Activated T-helper 1 cell treated with anti-CD3 and anti-CD28 coated beads, Interleukin-12 subunit alpha, Interleukin-12 subunit beta, Interleukin-2, Interleukin-4 antibody, amounts not matched to agents 30 ng/mL and 10 ng/mL and 1 ng/mL, durations not matched to agents 14 hours and 24 hours and 36 hours (primary cell): Measurements from ENCODE around the gene IRF1. TPM values are rescaled to one million over a fixed set of nuclear protein-coding genes. Genes with fewer than 3 reads are reported as not detected.

Experiments used
- DNase-seq: peaks from one replicate; pipeline ENCODE4 v3.0.0; 2021; ENCODE audit warnings: low spot score
- H3K27ac Mint-ChIP-seq: one replicate; pipeline ENCODE4 v1.8.0; 2021; ENCODE audit warnings: mild to moderate bottlenecking, mixed read lengths
- H3K27me3 Mint-ChIP-seq: one replicate; pipeline ENCODE4 v1.8.0; 2022; ENCODE audit warnings: mild to moderate bottlenecking, moderate library complexity, mixed read lengths; ENCODE audit not compliant: insufficient read depth
- H3K36me3 Mint-ChIP-seq: one replicate; pipeline ENCODE4 v1.8.0; 2021; ENCODE audit warnings: low read depth, mixed read lengths
- H3K4me1 Mint-ChIP-seq: one replicate; pipeline ENCODE4 v1.8.0; 2021; ENCODE audit warnings: low read depth, mixed read lengths
- H3K4me3 Mint-ChIP-seq: one replicate; pipeline ENCODE4 v1.8.0; 2021; ENCODE audit warnings: mild to moderate bottlenecking, moderate library complexity, mixed read lengths
- H3K9me3 Mint-ChIP-seq: one replicate; pipeline ENCODE4 v1.8.0; 2021; ENCODE audit warnings: mixed read lengths
- intact Hi-C: fragments of 100-400 bp; cut with micrococcal nuclease; formaldehyde crosslinking; loops from one replicate; pipeline ENCODE4 v1.15.1; 2024
- total RNA-seq: library from RNA; stranded (reverse); gene quantifications from 2 replicates; pipeline ENCODE4 v1.2.3, GENCODE V29; 2022

Gene IRF1
- total RNA-seq, 1 donor from 2014 or later, result 198 TPM

DNA sequence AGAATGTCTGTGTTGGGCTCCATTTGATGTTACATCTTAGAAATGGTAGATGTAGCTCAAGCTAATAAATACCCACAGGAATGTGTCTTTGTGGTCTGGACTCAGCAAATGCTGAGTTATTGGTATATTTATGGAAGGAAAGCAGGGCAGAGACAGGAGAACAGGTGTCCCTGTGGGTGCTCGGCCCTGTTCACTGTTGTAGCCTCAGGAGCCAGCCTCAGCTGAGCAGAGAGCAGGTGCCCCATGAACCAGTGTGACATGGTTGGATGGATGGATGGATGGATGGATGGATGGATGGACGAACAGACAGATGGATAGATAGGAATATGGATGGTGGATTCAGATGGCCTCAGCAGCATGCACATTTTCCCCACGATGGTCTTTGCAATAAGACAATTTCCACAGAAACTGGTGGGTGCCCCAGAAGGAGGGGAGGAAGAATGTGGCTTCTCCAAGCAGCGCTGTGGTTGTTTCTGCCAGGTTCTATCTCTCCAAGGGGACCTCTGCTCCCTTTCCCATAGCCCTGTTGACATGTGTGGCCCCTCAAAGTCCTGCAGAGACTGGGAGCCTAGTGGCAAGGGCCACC is 8.2 kb upstream of the IRF1 start:
- H3K9me3 Mint-ChIP-seq, result no peaks in the 10 kb centered on the region
- H3K36me3 Mint-ChIP-seq, result no peaks in the 10 kb centered on the region
- peaks cover 63% of the 10 kb centered on the region for H3K4me1 Mint-ChIP-seq
- peaks cover 1% of the 10 kb centered on the region for H3K27me3 Mint-ChIP-seq
- H3K27ac Mint-ChIP-seq, result peak overlapping the region; percentile 61
- DNase-seq, result no peak
- H3K4me3 Mint-ChIP-seq, result no peak overlapping the region
- intact Hi-C loops, result loop anchor here (5.0 kb wide), 4 partner anchors 316 to 554 kb away; partner anchors contain the start of genes GDF9, HSPA4 and UQCRQ

DNA sequence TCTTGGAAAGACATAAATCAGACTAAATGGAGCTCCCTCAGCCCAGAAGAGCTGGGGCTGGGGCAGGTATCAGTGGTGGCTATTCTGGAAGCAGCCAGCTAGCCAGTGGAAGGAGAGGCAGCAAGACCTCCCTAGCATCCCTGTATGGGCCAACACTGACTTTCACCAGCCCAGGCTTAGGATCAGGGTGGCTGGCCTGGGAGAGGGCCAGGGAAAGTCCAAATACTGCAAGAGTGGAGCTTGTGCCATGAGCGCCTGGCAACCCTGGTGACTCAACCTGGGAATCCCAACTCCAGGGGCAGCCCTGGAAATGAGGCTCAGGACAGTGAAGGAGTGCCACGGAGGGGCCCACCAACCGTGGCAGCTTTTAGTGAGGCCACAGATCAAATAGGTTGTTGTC is 7.6 kb upstream of the IRF1 start:
- no peak overlapping the region for H3K4me3 Mint-ChIP-seq
- no peaks in the 10 kb centered on the region for H3K9me3 Mint-ChIP-seq
- no peaks in the 10 kb centered on the region for H3K36me3 Mint-ChIP-seq
- peaks cover 69% of the 10 kb centered on the region for H3K4me1 Mint-ChIP-seq
- no peak overlapping the region for H3K27ac Mint-ChIP-seq
- intact Hi-C loops, result loop anchor here (5.0 kb wide), 4 partner anchors 316 to 554 kb away; partner anchors contain the start of genes GDF9, HSPA4 and UQCRQ
- no peak for DNase-seq
- H3K27me3 Mint-ChIP-seq, result peaks cover 1% of the 10 kb centered on the region

DNA sequence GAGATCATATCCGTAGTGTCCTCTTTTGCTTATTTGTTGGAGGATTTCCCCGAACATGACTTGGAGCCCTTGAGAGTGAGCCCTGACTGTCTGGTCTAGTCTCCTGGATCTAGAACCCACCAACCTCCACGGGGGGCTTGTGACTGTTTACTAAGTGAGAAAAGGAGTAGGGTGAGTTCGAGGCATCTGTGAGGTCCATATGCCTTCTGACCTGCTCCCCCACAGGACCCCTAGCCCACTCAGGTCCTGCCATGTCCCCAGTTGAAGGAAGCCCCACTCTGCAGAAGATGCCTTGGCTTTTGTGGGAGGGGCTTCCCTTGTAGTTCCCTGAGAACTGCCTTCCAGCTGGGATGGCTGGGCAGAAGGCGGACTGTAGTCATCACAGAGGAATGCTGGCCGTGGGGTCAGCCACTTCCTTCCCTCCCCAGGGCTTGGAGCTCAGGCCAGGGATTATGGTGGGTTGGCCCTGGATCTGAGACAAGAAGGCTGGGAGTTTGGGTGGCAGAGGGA is 7.0 kb upstream of the IRF1 start:
- peak overlapping the region; percentile 82 for H3K27ac Mint-ChIP-seq
- no peaks in the 10 kb centered on the region for H3K36me3 Mint-ChIP-seq
- peaks cover 74% of the 10 kb centered on the region for H3K4me1 Mint-ChIP-seq
- no peaks in the 10 kb centered on the region for H3K9me3 Mint-ChIP-seq
- intact Hi-C loops, result loop anchor here (5.0 kb wide), 4 partner anchors 315 to 555 kb away; partner anchors contain the start of genes GDF9, HSPA4 and UQCRQ
- peak overlapping the region; percentile 93 for H3K4me3 Mint-ChIP-seq
- DNase-seq, result no peak
- H3K27me3 Mint-ChIP-seq, result peaks cover 1% of the 10 kb centered on the region

DNA sequence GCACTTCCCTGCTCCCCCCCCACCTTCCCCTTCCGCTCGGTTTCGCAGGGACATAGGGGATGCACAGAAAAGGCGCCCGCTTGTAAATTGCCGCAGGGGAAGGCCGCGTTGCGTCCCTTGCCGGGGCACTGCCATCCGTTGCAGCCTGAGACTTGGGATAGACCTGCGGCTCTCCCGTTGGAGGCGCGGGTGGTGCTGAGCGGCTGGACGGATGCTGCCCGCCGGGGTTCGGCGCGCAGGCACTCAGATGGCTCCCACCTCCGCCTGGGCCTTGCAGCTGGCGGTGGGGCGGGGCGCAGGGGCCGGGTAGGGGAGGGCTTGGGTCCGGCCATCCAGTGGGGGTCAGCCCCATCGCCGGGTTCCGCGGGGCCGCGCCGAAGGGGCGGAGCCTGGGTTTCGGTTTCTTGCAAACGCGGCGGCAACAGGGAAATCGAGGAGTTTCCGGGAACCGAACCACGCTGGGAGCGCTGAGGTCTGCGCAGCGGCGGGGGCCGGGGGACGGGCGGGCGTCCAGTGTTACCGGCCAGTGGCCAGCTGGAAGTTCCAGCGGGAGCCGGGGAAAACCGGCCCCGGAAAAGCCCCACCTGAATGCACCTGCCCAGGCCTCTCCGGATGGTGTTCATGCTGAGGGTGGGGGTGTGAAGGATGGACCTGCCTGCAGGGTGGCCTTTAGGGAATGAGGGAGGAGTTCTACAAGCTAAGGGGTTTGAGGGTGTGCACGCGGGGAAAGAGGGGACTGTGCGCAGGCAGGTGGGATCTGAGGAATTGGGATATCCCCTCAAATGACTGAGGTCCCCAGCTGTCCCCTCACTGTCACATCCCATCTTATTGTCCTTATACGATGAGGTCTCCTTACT is 6.3 kb upstream of the IRF1 start:
- peaks cover 80% of the 10 kb centered on the region for H3K4me1 Mint-ChIP-seq
- intact Hi-C loops, result loop anchor here (1.0 to 5.0 kb wide), 8 partner anchors 72 to 862 kb away; partner anchors contain the start of genes GDF9, HSPA4, RAPGEF6 and UQCRQ
- H3K9me3 Mint-ChIP-seq, result no peaks in the 10 kb centered on the region
- H3K27me3 Mint-ChIP-seq, result peaks cover 1% of the 10 kb centered on the region
- DNase-seq, result peak; percentile 73
- H3K36me3 Mint-ChIP-seq, result no peaks in the 10 kb centered on the region
- H3K27ac Mint-ChIP-seq, result peak overlapping the region; percentile 90
- peak overlapping the region; percentile 93 for H3K4me3 Mint-ChIP-seq

DNA sequence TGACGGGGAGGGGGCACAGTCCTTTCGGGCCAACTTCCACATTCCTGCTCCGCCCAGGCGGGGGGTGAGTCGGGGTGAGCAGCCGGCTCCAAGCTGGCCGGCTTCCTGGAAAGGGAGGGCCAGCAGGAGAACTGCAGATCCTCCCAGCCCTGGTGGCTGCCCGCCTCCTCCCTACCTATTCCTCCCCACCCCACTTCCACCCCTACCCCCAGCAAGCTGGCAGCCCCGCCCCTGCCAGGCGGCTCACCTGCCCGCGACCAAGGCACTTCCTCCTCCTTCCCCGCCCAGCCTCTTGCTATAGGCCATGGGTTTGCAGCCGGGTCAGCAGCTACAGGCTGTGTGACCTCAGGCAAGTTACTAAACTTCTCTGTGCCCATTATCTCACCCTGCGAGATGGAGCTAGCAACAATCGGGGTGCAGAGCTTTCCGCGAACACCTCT is 5.6 kb upstream of the IRF1 start:
- H3K4me3 Mint-ChIP-seq, result peak overlapping the region; percentile 93

DNA sequence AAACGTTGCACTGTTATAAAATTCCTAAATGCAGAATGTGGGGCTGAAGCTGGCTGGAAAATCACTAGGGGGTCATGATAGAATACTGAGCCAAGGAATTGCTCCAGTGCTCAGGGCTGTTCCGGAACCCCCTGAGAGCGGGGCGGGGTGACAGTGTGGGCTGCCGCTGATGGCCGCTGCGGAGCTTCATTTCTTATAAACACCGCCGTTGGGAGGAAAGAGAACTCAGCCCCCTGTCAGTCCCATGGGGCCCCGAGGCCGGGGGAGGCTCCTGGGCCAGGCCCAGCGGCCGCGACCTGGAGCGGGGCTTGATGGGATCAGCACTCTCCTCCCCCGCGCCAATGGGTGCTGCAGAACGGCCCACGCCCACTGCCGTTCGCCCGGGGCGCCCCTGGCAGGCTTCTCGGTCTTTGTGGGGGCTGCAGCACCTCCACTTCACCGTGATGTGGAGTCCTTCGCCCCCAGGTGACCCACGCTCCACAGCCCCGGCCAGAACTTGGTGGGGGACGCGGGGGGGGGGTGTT is 5.2 kb upstream of the IRF1 start:
- H3K4me3 Mint-ChIP-seq, result peak overlapping the region; percentile 93
- H3K36me3 Mint-ChIP-seq, result no peaks in the 10 kb centered on the region
- peak overlapping the region; percentile 90 for H3K27ac Mint-ChIP-seq
- H3K27me3 Mint-ChIP-seq, result peaks cover 1% of the 10 kb centered on the region
- DNase-seq, result peak; percentile 72
- peaks cover 80% of the 10 kb centered on the region for H3K4me1 Mint-ChIP-seq
- no peaks in the 10 kb centered on the region for H3K9me3 Mint-ChIP-seq
- intact Hi-C loops, result loop anchor here (1.0 to 5.0 kb wide), 11 partner anchors 29 to 860 kb away; partner anchors contain the start of genes GDF9, HSPA4, RAPGEF6 and SLC22A4

More for the DNA sequence above, 5.6 kb upstream of the IRF1 start:
- Mint-ChIP-seq H3K27me3 (peaks cover 1% of the 10 kb centered on the region), H3K4me1 (peaks cover 84% of the 10 kb centered on the region), H3K36me3 (no peaks in the 10 kb centered on the region), H3K9me3 (no peaks in the 10 kb centered on the region), H3K27ac (peak overlapping the region; percentile 90)
- peak; percentile 87 for DNase-seq
- intact Hi-C loops, result loop anchor here (1.0 to 5.0 kb wide), 8 partner anchors 71 to 861 kb away; partner anchors contain the start of genes GDF9, HSPA4, RAPGEF6 and UQCRQ

DNA sequence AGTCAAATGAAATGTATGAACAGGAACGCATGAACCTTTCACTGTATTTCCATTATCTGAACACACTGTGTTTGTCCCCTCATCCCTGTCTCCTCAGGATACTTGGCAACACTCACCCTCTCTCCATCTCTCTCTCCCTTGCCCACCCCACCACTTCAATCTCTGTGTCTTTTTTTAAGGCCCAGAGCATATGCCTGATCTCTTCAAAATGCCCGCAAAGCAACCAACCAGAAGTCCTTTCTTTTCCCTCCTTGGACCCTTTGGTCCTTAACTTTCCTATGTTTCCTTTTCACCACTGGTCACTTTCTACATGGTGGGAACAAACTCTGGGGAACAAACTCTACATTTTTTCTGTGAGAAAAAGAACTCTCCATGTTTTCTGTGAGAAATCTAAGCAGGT is 3.2 kb upstream of the IRF1 start:
- H3K27ac Mint-ChIP-seq, result peak overlapping the region; percentile 90
- DNase-seq, result no peak
- H3K36me3 Mint-ChIP-seq, result peaks cover 12% of the 10 kb centered on the region
- peaks cover 65% of the 10 kb centered on the region for H3K4me1 Mint-ChIP-seq
- peak overlapping the region; percentile 93 for H3K4me3 Mint-ChIP-seq
- no peaks in the 10 kb centered on the region for H3K9me3 Mint-ChIP-seq
- H3K27me3 Mint-ChIP-seq, result peaks cover 1% of the 10 kb centered on the region
- intact Hi-C loops, result loop anchor here (1.0 to 5.0 kb wide), 4 partner anchors 36 to 1733 kb away; partner anchors contain the start of genes PPP2CA and SLC22A4

DNA sequence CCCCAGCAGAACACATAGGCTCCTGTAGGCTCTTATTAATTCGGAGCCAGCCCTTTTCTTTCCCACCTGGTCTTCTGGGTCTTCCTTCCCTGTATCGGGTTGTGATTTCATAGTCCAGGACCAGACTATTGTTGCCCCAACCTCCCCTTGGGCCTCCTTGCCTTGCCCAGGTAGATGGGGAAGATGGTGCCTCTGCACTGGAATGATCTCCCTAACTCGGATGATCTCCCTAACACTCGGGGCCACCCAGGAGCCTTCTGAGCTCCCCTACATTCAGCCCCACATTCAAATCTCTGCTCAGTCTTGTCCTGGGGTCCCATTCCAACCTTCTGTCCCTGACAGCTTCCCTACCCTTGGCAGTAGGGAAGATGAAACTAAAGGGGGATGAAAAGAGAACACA is 2.7 kb upstream of the IRF1 start:
- peak overlapping the region; percentile 90 for H3K27ac Mint-ChIP-seq
- peaks cover 63% of the 10 kb centered on the region for H3K4me1 Mint-ChIP-seq
- no peaks in the 10 kb centered on the region for H3K9me3 Mint-ChIP-seq
- peaks cover 1% of the 10 kb centered on the region for H3K27me3 Mint-ChIP-seq
- no peak for DNase-seq
- intact Hi-C loops, result loop anchor here (5.0 kb wide), 2 partner anchors 396 to 1734 kb away; partner anchors contain the start of gene PPP2CA
- peaks cover 17% of the 10 kb centered on the region for H3K36me3 Mint-ChIP-seq
- peak overlapping the region; percentile 93 for H3K4me3 Mint-ChIP-seq

DNA sequence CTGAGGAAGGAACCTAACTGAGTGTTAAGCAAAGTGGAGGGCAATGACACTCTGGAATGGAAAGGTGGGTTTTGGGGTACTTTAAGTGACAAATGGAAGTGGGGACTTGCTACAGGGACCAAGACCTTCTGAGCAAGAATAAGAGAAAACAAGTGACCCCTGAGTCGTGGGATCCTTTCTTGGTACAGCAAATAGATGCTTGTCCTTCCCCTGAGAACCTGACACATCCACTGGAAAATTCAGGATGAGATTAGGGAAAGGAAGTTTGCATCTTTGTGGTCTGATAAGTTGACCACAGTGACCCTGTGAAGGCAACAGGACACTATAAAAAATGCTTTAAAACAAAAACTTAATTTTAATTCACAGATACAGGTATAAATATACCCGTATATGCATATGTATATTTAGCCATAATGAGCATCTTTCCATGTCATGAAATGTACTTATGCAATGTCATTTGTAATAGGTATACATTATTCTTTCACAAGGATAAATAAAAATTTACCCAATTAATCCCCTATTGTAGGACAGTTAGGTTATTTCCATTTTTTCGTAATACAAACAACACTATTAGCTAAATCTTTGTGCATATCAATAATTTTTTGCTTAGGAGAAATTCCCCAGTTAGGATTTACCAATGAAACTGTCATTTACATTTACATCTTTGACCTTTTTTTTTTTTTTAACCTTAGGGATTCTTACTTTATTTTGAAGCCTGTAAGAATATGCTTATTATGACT is 2.0 kb upstream of the IRF1 start:
- no peaks in the 10 kb centered on the region for H3K9me3 Mint-ChIP-seq
- H3K36me3 Mint-ChIP-seq, result peaks cover 24% of the 10 kb centered on the region
- intact Hi-C loops, result loop anchor here (5.0 kb wide), 2 partner anchors 395 to 1735 kb away; partner anchors contain the start of gene PPP2CA
- H3K27ac Mint-ChIP-seq, result peak overlapping the region; percentile 90
- peaks cover 63% of the 10 kb centered on the region for H3K4me1 Mint-ChIP-seq
- no peak for DNase-seq
- H3K4me3 Mint-ChIP-seq, result peak overlapping the region; percentile 85
- peaks cover 1% of the 10 kb centered on the region for H3K27me3 Mint-ChIP-seq

DNA sequence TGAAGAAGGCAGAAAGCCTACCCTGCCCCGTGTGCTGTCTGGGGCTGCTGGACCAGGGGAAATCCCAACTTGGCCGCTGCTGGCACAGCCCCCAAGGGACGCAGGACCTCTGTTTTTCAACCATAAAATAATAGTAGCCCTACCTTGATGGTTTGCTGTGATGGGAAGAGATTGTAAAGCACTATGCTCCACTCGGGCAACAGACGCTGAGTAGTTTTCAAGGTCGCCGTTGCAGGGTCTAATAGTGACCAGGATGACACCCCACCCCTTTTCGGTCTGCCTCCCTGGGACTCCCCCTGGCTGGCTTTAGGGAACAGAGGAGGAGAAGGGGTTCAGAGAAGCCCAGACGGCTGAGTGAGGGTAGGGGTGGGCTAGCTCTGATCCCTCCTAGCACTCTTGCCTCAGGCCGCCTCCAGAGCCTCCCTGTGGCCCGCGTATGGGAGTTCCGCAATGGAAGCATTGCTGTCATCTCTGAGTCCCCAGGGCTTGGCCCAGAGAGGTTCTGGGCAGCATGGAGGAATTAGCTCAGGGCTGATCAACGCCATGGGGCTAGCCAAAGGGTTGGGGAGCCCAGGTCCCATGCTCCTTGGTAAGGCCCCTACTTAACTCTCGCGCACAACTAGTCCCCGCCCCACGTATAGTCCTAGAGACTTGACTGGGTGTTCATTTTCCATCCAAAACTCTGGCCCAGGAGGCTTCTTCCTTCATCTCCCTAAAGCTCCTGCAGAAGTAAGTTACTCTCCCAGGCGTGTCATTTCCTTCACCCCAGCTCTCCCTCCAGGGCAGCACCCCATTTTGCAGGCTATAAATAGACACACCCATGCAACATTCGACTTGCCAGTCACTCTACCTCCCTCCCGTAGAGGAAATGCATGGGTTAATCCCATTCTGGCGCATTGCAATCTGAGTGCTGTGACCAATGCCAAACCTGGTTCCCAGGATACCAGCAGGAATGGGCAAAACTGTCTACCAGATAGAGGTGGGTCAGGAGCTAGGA is 1.1 kb upstream of the IRF1 start:
- Mint-ChIP-seq H3K4me3 (peak overlapping the region; percentile 85), H3K27ac (peak overlapping the region; percentile 83), H3K4me1 (peaks cover 67% of the 10 kb centered on the region), H3K9me3 (no peaks in the 10 kb centered on the region), H3K36me3 (peaks cover 33% of the 10 kb centered on the region), H3K27me3 (peaks cover 1% of the 10 kb centered on the region)
- DNase-seq, result no peak
- intact Hi-C loops, result loop anchor here (1.0 to 5.0 kb wide), 4 partner anchors 394 to 1736 kb away; partner anchors contain the start of genes AFF4, PPP2CA and RAPGEF6
